K562 (cell line): ENCODE data around the gene ARL2. TPM values are rescaled to one million over a fixed set of nuclear protein-coding genes. Genes with fewer than 3 reads are reported as not detected.

Source experiments
- ARNT ChIP-seq, 2 experiments: fragments of 450-650 bp; IDR thresholded peaks; 2 replicates each; pipeline ENCODE4 v1.6.1; 2016; ENCODE audit warnings: mild to moderate bottlenecking in 1 of 2
- ATF3 ChIP-seq, 2 experiments: fragments of 450-650 bp in 1 of 2; sonication (generic) in 1 of 2; formaldehyde crosslinking in 1 of 2; IDR thresholded peaks in 1 of 2; conservative IDR thresholded peaks in 1 of 2; 2 replicates each; pipeline versions ENCODE4 v1.6.1 to v1.8.1; 2016 to 2023; ENCODE audit warnings: mild to moderate bottlenecking in 2 of 2, moderate library complexity in 2 of 2, inconsistent platforms in 1 of 2, missing genetic modification reagents in 1 of 2
- CEBPB ChIP-seq: fragments of 450-650 bp; IDR thresholded peaks from 2 replicates; pipeline ENCODE4 v1.6.1; 2016; ENCODE audit warnings: missing genetic modification characterization, missing compliant biosample characterization
- CHD4 ChIP-seq: fragments of 200-600 bp; sonication (generic); IDR thresholded peaks from 3 replicates; pipeline ENCODE4 v1.6.1; 2012; ENCODE audit warnings: low read depth, mild to moderate bottlenecking, mixed read lengths, low read length, inconsistent platforms; ENCODE audit not compliant: insufficient read depth, insufficient replicate concordance, poor library complexity, severe bottlenecking
- CTBP1 ChIP-seq: fragments of 450-650 bp; IDR thresholded peaks from 2 replicates; pipeline ENCODE4 v1.6.1; 2016; ENCODE audit warnings: borderline replicate concordance
- DMBX1 ChIP-seq: fragments of 250-450 bp; sonication (Bioruptor Pico); IDR thresholded peaks from 2 replicates; pipeline ENCODE4 v1.8.0; 2022; ENCODE audit warnings: inconsistent platforms, mild to moderate bottlenecking, moderate library complexity, borderline replicate concordance
- ELK3 ChIP-seq: fragments of 450-650 bp; formaldehyde crosslinking; IDR thresholded peaks from 2 replicates; pipeline ENCODE4 v1.4.0; 2020; ENCODE audit warnings: mild to moderate bottlenecking
- ESRRA ChIP-seq: fragments of 450-650 bp; IDR thresholded peaks from 2 replicates; pipeline ENCODE4 v1.6.1; 2014; ENCODE audit warnings: low read depth, mild to moderate bottlenecking, moderate library complexity, borderline replicate concordance
- EZH2 ChIP-seq: IDR thresholded peaks from 2 replicates; pipeline ENCODE4 v1.6.1; 2012; ENCODE audit warnings: low read depth, mild to moderate bottlenecking, inconsistent platforms, low read length, borderline replicate concordance
- FOXK2 ChIP-seq, 2 experiments: fragments of 450-650 bp; IDR thresholded peaks in 1 of 2; conservative IDR thresholded peaks in 1 of 2; 2 replicates each; pipeline ENCODE4 v1.6.1; 2016; ENCODE audit warnings: low read depth in 2 of 2, mild to moderate bottlenecking in 1 of 2
- MXD1 ChIP-seq: fragments of 250-450 bp; sonication (Bioruptor Pico); IDR thresholded peaks from 2 replicates; pipeline ENCODE4 v1.8.0; 2021; ENCODE audit warnings: borderline replicate concordance, mild to moderate bottlenecking, moderate library complexity; ENCODE audit not compliant: poor library complexity, severe bottlenecking
- NBN ChIP-seq: fragments of 450-650 bp; IDR thresholded peaks from 2 replicates; pipeline ENCODE4 v1.6.1; 2016; ENCODE audit warnings: low read depth, mild to moderate bottlenecking
- NR2C2 ChIP-seq, 2 experiments: fragments of 200-800 bp in 1 of 2; sonication (Bioruptor generic) in 1 of 2; sonication (generic) in 1 of 2; formaldehyde crosslinking in 1 of 2; IDR thresholded peaks; 2 replicates each; pipeline versions ENCODE4 v1.6.1 to v1.8.0; 2016 to 2022; ENCODE audit warnings: mild to moderate bottlenecking in 1 of 2, missing compliant biosample characterization in 1 of 2, missing genetic modification characterization in 1 of 2, missing genetic modification reagents in 1 of 2
- SMARCA4 ChIP-seq: fragments of 450-650 bp; IDR thresholded peaks from 2 replicates; pipeline ENCODE4 v1.6.1; 2016
- SMC3 ChIP-seq: conservative IDR thresholded peaks from 2 replicates; pipeline ENCODE4 v1.6.1; 2011; ENCODE audit warnings: low read depth, low read length, improper control_type of control experiment; ENCODE audit not compliant: insufficient read depth
- SPI1 ChIP-seq: IDR thresholded peaks from 2 replicates; pipeline ENCODE4 v1.6.1; 2011; ENCODE audit warnings: low read depth, low read length, control low read depth, borderline replicate concordance
- TAF9B ChIP-seq: fragments of 450-650 bp; IDR thresholded peaks from 2 replicates; pipeline ENCODE4 v1.6.1; 2018; ENCODE audit warnings: mild to moderate bottlenecking; ENCODE audit not compliant: partially characterized antibody
- ZBTB43 ChIP-seq: sonication (generic); formaldehyde crosslinking; IDR thresholded peaks from 2 replicates; pipeline ENCODE4 v1.8.0; 2023; ENCODE audit warnings: mild to moderate bottlenecking, missing genetic modification reagents
- ZNF133 ChIP-seq: fragments of 250-450 bp; sonication (Bioruptor Pico); IDR thresholded peaks from 2 replicates; pipeline ENCODE4 v1.4.0; 2020; ENCODE audit warnings: mild to moderate bottlenecking
- ZNF212 ChIP-seq: fragments of 450-650 bp; formaldehyde crosslinking; IDR thresholded peaks from 2 replicates; pipeline ENCODE4 v1.4.0; 2020; ENCODE audit warnings: mild to moderate bottlenecking
- ZNF23 ChIP-seq: fragments of 250-450 bp; sonication (Bioruptor Pico); IDR thresholded peaks from 2 replicates; pipeline ENCODE4 v1.4.0; 2020; ENCODE audit warnings: mild to moderate bottlenecking
- ZZZ3 ChIP-seq: fragments of 450-650 bp; IDR thresholded peaks from 2 replicates; pipeline ENCODE4 v1.6.1; 2016; ENCODE audit warnings: antibody characterized with exemption, mild to moderate bottlenecking, moderate library complexity
- polyA plus RNA-seq, 8 experiments: library from polyadenylated mRNA; depleted of rRNA in 4 of 8; stranded (reverse) in 5 of 8; unstranded in 3 of 8; fragments of >200 nt; fragmentation: Nextera tagmentation in 2 of 8; fragmentation: Illumina TruSeq in 1 of 8; extraction: Ambion mirVana in 2 of 8; extraction: Trizol in 1 of 8; gene quantifications; 2 replicates each; pipeline versions ENCODE4 v1.2.1 to v1.2.3, GENCODE V29; 2011 to 2014; ENCODE audit warnings: inconsistent platforms in 1 of 8, missing spikeins in 1 of 8
- total RNA-seq, 7 experiments: library from RNA; depleted of rRNA in 6 of 7; stranded (reverse); fragments of >200 nt in 6 of 7; fragmentation: Illumina TruSeq in 2 of 7; extraction: Trizol in 2 of 7; gene quantifications; 2 replicates each; pipeline versions ENCODE4 v1.2.1 to v1.2.3, GENCODE V29; 2011 to 2021; ENCODE audit warnings: low replicate concordance in 1 of 7

ARL2 gene
- total and polyA plus RNA-seq, 9 of the 15 experiments (the other 6 are each of a cell fraction or from before 2014, with no cell fraction given), result 5.7 to 154 (median 92.2) TPM

- 0 out of 2 replicates have a peak, but pooled peaks have one; percentile 29 for TF ChIP-seq CTBP1
- no peak for TF ChIP-seq MXD1
- TF ChIP-seq SMC3, result no peak
- TF ChIP-seq ZNF133 (CRISPR knock-in tag), result no peak
- TF ChIP-seq FOXK2 (conservative IDR thresholded peaks at IDR 0.05 in 1 of 2, IDR thresholded peaks at IDR 0.05 in 1 of 2; ENCODE audit: low read depth in 2 of 2), result no peak
- TF ChIP-seq SMARCA4, result no peak
- TF ChIP-seq ZBTB43 (CRISPR knock-in tag), result no peak
- no peak for TF ChIP-seq ZNF23 (CRISPR knock-in tag)
- TF ChIP-seq EZH2, result no peak
- TF ChIP-seq CHD4, result no peak
- 0 out of 2 replicates have a peak, but pooled peaks have one; percentile 22 for TF ChIP-seq NR2C2 (CRISPR knock-in tag; IDR thresholded peaks at IDR 0.05)
- no peak for TF ChIP-seq NR2C2 (tag; IDR thresholded peaks at IDR 0.05)
- TF ChIP-seq ELK3 (CRISPR knock-in tag), result no peak
- no peak for TF ChIP-seq CEBPB (tag)
- no peak for TF ChIP-seq TAF9B
- no peak for TF ChIP-seq ESRRA
- TF ChIP-seq ATF3 (IDR thresholded peaks at IDR 0.05), result no peak
- TF ChIP-seq ATF3 (CRISPR knock-in tag; conservative IDR thresholded peaks at IDR 0.05), result no peak
- TF ChIP-seq NBN, result no peak
- TF ChIP-seq ZZZ3, result no peak
- no peak for TF ChIP-seq ARNT (IDR thresholded peaks at IDR 0.05)
- peak; percentile 37; the same call in 1 of the 2 replicates for TF ChIP-seq SPI1
- TF ChIP-seq ZNF212, result no peak
- TF ChIP-seq DMBX1 (CRISPR knock-in tag), result 0 out of 2 replicates have a peak, but pooled peaks have one; percentile 20
Observed at GRCh38 chr11:64998690-64999431, 15.1 kb upstream of the ARL2 start (continued).
